ENCODE measurements around the gene CCL7.
A peak's percentile ranks its signal among the peaks of the same experiment; 100 is the strongest.

Gene CCL7

DNA sequence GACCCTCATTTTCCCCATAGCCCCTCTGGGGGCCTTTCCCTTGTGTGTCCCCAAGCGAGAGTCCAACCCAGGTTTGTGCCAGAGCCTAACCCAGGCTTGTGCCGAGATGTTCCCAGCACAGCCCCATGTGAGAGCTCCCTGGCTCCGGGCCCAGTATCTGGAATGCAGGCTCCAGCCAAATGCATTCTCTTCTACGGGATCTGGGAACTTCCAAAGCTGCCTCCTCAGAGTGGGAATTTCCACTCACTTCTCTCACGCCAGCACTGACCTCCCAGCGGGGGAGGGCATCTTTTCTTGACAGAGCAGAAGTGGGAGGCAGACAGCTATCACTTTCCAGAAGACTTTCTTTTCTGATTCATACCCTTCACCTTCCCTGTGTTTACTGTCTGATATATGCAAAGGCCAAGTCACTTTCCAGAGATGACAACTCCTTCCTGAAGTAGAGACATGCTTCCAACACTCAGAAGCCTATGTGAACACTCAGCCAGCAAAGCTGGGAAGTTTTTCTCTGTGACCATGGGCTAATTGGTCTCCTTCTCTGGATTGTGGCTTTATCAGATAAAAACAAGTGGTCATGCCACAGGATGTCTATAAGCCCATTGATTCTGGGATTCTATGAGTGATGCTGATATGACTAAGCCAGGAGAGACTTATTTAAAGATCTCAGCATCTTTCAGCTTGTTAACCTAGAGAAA is 17.4 kb upstream of the CCL7 start:
- peak; percentile 84 for DNase-seq (ENCODE audit: low read depth)
- TF ChIP-seq, protein P1, sequence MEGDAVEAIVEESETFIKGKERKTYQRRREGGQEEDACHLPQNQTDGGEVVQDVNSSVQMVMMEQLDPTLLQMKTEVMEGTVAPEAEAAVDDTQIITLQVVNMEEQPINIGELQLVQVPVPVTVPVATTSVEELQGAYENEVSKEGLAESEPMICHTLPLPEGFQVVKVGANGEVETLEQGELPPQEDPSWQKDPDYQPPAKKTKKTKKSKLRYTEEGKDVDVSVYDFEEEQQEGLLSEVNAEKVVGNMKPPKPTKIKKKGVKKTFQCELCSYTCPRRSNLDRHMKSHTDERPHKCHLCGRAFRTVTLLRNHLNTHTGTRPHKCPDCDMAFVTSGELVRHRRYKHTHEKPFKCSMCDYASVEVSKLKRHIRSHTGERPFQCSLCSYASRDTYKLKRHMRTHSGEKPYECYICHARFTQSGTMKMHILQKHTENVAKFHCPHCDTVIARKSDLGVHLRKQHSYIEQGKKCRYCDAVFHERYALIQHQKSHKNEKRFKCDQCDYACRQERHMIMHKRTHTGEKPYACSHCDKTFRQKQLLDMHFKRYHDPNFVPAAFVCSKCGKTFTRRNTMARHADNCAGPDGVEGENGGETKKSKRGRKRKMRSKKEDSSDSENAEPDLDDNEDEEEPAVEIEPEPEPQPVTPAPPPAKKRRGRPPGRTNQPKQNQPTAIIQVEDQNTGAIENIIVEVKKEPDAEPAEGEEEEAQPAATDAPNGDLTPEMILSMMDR (conservative IDR thresholded peaks at IDR 0.05; ENCODE audit: low read depth, low read length) = no peak
- no peak overlapping the region for H3K4me3 ChIP-seq (ENCODE audit: low read length)

DNA sequence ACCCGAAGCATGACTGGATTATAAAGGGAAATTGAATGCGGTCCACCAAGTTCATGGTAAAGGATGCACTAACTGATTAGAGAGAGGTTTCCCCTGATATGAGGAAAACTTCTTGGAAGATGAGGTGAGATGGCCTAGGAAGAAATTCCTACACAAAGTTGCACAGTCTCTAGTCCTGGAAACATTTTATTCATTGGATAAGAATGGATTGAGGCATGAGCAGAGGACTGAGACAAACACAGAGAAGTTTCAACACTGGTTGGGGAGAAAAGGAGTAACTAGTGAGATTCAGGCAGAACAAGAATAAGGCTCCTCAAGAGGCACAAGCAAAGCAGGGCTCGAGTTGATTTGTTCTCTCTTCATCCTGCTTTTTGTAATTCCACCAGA is 16.9 kb upstream of the CCL7 start:
- TF ChIP-seq, protein P1 (conservative IDR thresholded peaks at IDR 0.05; ENCODE audit: low read depth, low read length) = no peak
- no peak for DNase-seq (ENCODE audit: low read depth)
- no peak overlapping the region for H3K4me3 ChIP-seq (ENCODE audit: low read length)

DNA sequence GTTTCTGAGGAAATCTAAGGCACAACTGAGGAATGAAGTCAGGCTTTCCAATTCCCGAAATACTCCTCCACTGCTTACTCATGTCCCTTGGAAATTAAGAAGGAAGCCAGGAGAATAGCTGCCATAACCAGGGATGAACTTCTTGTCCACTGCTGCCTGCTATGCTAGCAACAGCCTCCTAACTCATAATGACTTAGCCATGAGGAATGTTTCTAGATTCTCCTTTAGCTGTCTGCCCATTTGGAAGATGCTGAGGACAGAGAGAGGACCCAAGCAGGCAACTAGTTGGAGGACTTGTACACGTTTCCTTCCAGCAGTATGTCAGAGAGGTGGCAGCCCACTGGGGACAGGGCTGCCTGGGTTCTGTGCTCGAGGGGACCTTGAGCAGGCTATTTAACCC is 15.9 kb upstream of the CCL7 start:
- DNase-seq (ENCODE audit: low read depth) = no peak
- TF ChIP-seq, protein P1 (conservative IDR thresholded peaks at IDR 0.05; ENCODE audit: low read depth, low read length) = no peak

DNA sequence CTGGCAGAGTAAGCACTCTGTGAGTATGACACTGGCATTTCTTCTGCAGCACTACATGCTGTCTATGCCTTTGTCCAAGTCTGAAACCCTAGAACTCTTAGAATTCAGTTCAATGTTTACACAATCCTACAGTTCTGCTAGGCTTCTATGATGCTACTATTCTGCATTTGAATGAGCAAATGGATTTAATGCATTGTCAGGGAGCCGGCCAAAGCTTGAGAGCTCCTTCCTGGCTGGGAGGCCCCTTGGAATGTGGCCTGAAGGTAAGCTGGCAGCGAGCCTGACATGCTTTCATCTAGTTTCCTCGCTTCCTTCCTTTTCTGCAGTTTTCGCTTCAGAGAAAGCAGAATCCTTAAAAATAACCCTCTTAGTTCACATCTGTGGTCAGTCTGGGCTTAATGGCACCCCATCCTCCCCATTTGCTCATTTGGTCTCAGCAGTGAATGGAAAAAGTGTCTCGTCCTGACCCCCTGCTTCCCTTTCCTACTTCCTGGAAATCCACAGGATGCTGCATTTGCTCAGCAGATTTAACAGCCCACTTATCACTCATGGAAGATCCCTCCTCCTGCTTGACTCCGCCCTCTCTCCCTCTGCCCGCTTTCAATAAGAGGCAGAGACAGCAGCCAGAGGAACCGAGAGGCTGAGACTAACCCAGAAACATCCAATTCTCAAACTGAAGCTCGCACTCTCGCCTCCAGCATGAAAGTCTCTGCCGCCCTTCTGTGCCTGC is 15.2 kb upstream of the CCL7 start, which contains the start of gene CCL2:
Gene CCL2, plus strand, starts transcription at position 635 of the 730 bp plus-strand sequence. Its CDS starts 65 bp downstream, at position 700.
- TF ChIP-seq, protein P1 (conservative IDR thresholded peaks at IDR 0.05; ENCODE audit: low read depth, low read length) = no peak
- peak within 1 kb of the TSS; percentile 51 for H3K4me3 ChIP-seq (ENCODE audit: low read length)
- DNase-seq (ENCODE audit: low read depth) = peak; percentile 48

More for the DNA sequence above, 15.9 kb upstream of the CCL7 start:
- H3K4me3 ChIP-seq (ENCODE audit: low read length) = no peak overlapping the region

DNA sequence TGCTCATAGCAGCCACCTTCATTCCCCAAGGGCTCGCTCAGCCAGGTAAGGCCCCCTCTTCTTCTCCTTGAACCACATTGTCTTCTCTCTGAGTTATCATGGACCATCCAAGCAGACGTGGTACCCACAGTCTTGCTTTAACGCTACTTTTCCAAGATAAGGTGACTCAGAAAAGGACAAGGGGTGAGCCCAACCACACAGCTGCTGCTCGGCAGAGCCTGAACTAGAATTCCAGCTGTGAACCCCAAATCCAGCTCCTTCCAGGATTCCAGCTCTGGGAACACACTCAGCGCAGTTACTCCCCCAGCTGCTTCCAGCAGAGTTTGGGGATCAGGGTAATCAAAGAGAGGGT is 14.7 kb upstream of the CCL7 start:
- DNase-seq (ENCODE audit: low read depth) = no peak
- H3K4me3 ChIP-seq (ENCODE audit: low read length) = peak overlapping the region; percentile 51

DNA sequence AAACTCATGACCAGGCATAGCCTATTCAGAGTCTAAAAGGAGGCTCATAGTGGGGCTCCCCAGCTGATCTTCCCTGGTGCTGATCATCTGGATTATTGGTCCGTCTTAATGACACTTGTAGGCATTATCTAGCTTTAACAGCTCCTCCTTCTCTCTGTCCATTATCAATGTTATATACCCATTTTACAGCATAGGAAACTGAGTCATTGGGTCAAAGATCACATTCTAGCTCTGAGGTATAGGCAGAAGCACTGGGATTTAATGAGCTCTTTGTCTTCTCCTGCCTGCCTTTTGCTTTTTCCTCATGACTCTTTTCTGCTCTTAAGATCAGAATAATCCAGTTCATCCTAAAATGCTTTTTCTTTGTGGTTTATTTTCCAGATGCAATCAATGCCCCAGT is 14.2 kb upstream of the CCL7 start:
- peak overlapping the region; percentile 51 for H3K4me3 ChIP-seq (ENCODE audit: low read length)
- DNase-seq (ENCODE audit: low read depth) = no peak
- TF ChIP-seq, protein P1 (conservative IDR thresholded peaks at IDR 0.05; ENCODE audit: low read depth, low read length) = no peak

More for the DNA sequence above, 14.7 kb upstream of the CCL7 start:
- TF ChIP-seq, protein P1 (conservative IDR thresholded peaks at IDR 0.05; ENCODE audit: low read depth, low read length) = no peak
